HL-60 (cell line): Measurements from ENCODE around the gene KCNC3.
A peak's percentile ranks its signal among the peaks of the same experiment; 100 is the strongest.
"Not testable (repeated sequence)": the region's sequence is repeated elsewhere in the genome, so short reads cannot be mapped to it uniquely, and the experiment has no call there.

ENCODE experiments used
- DNase-seq, 2 experiments: peaks; one replicate each; pipeline ENCODE4 v3.0.0-alpha.2; 2010 to 2020; ENCODE audit warnings: low read depth in 1 of 2, low spot score in 1 of 2
- H3K27ac ChIP-seq: fragments of 250-450 bp; sonication (Bioruptor Pico); replicated peaks from 2 replicates; pipeline ENCODE4 v1.5.1; 2020; ENCODE audit warnings: mild to moderate bottlenecking, moderate library complexity
- H3K27me3 ChIP-seq: fragments of 250-450 bp; sonication (Bioruptor Pico); 2 replicates; pipeline ENCODE4 v1.5.1; 2021; ENCODE audit warnings: mild to moderate bottlenecking, moderate library complexity; ENCODE audit not compliant: insufficient read depth, poor library complexity, severe bottlenecking
- H3K4me3 ChIP-seq: replicated peaks from 2 replicates; pipeline ENCODE4 v1.5.1; 2011; ENCODE audit warnings: mild to moderate bottlenecking, control low read depth, low read length; ENCODE audit not compliant: insufficient read depth
- GABPA ChIP-seq: IDR thresholded peaks from 2 replicates; pipeline ENCODE4 v1.6.1; 2012; ENCODE audit warnings: low read depth
- POLR2AphosphoS5 ChIP-seq: IDR thresholded peaks from 2 replicates; pipeline ENCODE4 v1.6.1; 2012; ENCODE audit warnings: low read depth
- SPI1 ChIP-seq: IDR thresholded peaks from 2 replicates; pipeline ENCODE4 v1.6.1; 2012; ENCODE audit warnings: low read depth, mild to moderate bottlenecking, borderline replicate concordance
- TF ChIP-seq, protein P1 (sequence below): IDR thresholded peaks from one replicate; pipeline ENCODE4 v1.5.1; 2011; ENCODE audit warnings: low read length, control low read depth, inconsistent platforms; ENCODE audit not compliant: insufficient read depth
- TF ChIP-seq, protein P2 (sequence below): IDR thresholded peaks from 2 replicates; pipeline ENCODE4 v1.6.1; 2012; ENCODE audit warnings: low read depth; ENCODE audit not compliant: insufficient replicate concordance

The KCNC3 gene

DNA sequence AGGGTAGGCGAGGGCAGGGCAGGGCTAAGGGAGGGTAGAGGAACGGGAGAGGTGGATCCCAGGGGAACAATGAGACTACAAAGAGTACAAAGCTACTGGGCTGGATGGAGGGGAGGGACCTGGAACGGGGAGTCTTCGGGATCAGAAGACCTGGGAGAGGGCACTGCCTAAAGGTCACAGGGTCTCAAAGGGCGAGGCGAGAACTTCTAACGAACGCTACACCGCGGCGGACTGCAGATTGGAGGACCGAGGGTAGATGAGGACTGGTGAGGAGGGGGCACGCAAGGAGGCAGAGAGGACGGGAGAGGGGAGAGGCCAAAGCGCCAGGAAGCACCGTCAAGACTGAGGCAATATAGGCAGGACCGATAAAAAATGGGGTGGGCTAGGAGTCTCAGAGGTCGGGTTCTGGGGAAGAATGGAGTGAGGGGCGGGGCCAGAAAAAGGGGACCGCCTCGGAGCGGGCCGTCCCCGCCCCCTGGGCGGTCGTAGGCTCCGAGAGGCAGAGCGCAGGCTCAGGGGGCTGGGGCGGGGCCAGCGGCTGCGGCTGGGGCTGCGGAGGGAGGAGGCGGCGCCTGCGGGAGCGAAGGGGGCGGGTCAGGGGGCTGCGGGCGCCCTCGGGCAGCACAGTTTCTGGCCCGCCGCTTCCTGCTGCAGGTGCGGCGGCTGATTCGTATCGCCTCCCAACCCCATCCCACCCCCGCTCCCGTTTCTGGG, 1.3 kb upstream of the KCNC3 start:
- TF ChIP-seq, protein P1, sequence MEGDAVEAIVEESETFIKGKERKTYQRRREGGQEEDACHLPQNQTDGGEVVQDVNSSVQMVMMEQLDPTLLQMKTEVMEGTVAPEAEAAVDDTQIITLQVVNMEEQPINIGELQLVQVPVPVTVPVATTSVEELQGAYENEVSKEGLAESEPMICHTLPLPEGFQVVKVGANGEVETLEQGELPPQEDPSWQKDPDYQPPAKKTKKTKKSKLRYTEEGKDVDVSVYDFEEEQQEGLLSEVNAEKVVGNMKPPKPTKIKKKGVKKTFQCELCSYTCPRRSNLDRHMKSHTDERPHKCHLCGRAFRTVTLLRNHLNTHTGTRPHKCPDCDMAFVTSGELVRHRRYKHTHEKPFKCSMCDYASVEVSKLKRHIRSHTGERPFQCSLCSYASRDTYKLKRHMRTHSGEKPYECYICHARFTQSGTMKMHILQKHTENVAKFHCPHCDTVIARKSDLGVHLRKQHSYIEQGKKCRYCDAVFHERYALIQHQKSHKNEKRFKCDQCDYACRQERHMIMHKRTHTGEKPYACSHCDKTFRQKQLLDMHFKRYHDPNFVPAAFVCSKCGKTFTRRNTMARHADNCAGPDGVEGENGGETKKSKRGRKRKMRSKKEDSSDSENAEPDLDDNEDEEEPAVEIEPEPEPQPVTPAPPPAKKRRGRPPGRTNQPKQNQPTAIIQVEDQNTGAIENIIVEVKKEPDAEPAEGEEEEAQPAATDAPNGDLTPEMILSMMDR, result no peak
- no peak for TF ChIP-seq POLR2AphosphoS5
- peaks cover 49% of the 10 kb centered on the region for H3K27me3 ChIP-seq
- H3K4me3 ChIP-seq, result peak overlapping the region; percentile 39
- peak; percentile 4 to 65 for DNase-seq
- no peak overlapping the region for H3K27ac ChIP-seq

DNA sequence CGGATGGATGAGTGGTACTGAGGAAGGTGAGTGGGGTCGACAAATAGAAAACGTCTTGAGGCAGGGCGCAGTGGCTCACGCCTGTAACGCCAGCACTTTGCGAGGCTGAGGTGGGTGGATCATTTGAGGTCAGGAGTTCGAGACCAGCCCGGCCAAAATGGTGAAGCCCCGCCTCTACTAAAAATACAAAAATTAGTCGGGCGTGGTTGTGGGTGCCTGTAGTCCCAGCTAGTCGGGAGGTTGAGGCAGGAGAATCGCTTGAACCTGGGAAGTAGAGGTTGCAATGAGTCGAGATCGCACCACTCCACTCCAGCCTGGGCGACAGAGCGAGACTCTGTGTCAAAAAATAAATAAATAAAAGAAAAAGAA, 733 bp upstream of the KCNC3 start:
- DNase-seq, H3K27ac ChIP-seq: not testable (repeated sequence)
- Histone ChIP-seq H3K27me3 (peaks cover 49% of the 10 kb centered on the region), H3K4me3 (peak overlapping the region; percentile 0; the same call in 1 of the 2 replicates)

DNA sequence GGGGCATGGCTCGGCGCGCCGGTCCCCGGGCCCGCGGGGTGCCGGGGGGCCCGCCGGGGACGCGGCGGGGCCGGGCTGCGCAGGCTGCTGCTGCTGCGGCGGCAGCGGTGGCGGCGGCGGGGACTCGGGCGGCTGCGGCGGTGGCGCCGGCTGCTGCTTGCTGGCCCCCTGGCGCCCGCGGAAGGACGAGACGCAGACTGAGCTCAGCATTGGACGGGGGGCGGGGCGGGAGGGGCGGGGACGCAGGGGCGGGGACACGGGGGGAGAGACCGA, 368 bp downstream of the KCNC3 start:
- Histone ChIP-seq H3K4me3 (peak overlapping the region; percentile 30), H3K27ac (no peak overlapping the region), H3K27me3 (peaks cover 49% of the 10 kb centered on the region)
- DNase-seq, result no peak
- TF ChIP-seq, protein P1, result no peak
- TF ChIP-seq POLR2AphosphoS5 (no peak), GABPA (no peak), SPI1 (no peak)

DNA sequence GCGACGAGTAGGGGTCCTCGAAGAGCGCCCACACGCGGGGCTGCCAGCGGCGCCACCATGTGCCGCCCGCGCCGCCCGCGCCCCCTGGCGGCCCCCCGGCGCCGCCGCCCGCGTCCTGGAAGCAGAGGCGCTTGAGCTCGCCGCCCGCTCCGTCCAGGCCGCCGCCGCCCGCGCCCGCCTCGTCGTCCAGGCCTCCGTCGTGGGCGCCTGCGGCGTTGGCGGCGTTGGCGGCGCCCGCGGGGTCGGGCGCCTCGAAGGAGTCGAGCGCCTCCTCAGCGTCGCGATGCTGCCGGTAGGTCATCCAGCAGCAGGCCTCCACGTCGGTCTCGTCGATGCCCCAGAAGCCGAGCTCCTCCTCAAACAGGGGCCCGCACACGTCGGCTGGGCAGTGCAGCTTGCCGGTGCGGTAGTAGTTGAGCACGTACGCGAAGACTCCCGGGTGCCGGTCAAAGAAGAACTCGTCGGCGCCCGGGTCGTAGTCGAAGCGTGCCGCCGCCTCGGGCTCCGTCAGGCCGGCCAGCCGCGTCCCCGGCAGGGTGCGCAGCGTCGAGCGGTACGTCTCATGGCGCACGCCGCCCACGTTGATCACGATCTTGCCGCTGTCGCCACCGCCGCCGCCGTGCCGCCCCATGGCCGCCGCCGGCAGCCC, 829 bp downstream of the KCNC3 start:
- H3K27me3 ChIP-seq, result peaks cover 49% of the 10 kb centered on the region
- peak overlapping the region; percentile 30 for H3K4me3 ChIP-seq
- TF ChIP-seq SPI1, result no peak
- no peak for TF ChIP-seq GABPA
- TF ChIP-seq, protein P1, result no peak
- no peak for TF ChIP-seq POLR2AphosphoS5
- TF ChIP-seq, protein P2, sequence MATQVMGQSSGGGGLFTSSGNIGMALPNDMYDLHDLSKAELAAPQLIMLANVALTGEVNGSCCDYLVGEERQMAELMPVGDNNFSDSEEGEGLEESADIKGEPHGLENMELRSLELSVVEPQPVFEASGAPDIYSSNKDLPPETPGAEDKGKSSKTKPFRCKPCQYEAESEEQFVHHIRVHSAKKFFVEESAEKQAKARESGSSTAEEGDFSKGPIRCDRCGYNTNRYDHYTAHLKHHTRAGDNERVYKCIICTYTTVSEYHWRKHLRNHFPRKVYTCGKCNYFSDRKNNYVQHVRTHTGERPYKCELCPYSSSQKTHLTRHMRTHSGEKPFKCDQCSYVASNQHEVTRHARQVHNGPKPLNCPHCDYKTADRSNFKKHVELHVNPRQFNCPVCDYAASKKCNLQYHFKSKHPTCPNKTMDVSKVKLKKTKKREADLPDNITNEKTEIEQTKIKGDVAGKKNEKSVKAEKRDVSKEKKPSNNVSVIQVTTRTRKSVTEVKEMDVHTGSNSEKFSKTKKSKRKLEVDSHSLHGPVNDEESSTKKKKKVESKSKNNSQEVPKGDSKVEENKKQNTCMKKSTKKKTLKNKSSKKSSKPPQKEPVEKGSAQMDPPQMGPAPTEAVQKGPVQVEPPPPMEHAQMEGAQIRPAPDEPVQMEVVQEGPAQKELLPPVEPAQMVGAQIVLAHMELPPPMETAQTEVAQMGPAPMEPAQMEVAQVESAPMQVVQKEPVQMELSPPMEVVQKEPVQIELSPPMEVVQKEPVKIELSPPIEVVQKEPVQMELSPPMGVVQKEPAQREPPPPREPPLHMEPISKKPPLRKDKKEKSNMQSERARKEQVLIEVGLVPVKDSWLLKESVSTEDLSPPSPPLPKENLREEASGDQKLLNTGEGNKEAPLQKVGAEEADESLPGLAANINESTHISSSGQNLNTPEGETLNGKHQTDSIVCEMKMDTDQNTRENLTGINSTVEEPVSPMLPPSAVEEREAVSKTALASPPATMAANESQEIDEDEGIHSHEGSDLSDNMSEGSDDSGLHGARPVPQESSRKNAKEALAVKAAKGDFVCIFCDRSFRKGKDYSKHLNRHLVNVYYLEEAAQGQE, result no peak
- no peak for DNase-seq
- no peak overlapping the region for H3K27ac ChIP-seq

DNA sequence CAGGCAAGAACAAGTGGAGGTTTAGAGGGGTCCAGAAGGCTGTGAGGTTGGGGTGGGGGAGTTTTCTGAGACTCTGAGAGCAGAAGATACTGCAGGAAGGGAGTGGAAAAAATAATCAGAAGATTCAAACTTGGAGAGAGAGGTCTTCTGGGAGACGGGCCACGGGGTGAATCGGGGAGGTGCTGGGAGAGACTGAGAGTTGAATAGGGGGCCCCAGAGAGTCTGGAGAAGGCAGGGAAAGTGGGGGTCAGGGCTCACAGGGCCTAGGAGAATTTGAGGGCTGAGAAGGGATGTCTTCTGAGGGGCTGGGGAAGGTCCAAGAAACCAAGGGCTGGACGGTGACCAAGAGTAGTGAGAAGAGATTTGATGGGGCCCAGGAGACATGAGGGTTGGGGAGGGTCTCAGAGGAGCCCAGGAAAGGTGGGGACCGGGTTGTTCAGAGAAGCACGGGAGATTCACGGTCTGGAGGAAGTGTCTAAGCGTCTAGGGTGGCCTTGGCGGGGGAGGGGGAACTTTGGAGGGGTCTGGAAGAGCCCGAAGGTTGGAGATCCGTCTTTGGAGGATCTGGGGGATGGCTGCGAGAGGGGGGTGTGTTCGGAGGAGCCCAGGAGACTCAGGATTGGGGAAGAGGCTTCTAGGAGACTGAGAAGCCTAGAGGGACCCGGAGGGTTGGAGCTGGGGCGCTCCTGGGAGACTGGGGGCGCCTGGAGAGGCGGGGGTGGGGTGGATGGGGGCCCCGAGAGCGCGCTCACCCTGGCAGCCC, 1.5 kb downstream of the KCNC3 start:
- TF ChIP-seq POLR2AphosphoS5 (no peak), GABPA (no peak), SPI1 (no peak)
- TF ChIP-seq, protein P1, result no peak
- TF ChIP-seq, protein P2, result no peak
- H3K27me3 ChIP-seq, result peaks cover 45% of the 10 kb centered on the region
- DNase-seq, result no peak
- H3K27ac ChIP-seq, result no peak overlapping the region
- no peak overlapping the region for H3K4me3 ChIP-seq
